HG03520 (cell line): Measurements from ENCODE around the gene TLR4.

ENCODE experiments used
- ATAC-seq: cut with Tn5 transposase; IDR thresholded peaks from one replicate; pipeline ENCODE4 v1.9.1; 2021; ENCODE audit warnings: mild to moderate bottlenecking, moderate library complexity; ENCODE audit not compliant: unreplicated experiment

Gene TLR4

DNA sequence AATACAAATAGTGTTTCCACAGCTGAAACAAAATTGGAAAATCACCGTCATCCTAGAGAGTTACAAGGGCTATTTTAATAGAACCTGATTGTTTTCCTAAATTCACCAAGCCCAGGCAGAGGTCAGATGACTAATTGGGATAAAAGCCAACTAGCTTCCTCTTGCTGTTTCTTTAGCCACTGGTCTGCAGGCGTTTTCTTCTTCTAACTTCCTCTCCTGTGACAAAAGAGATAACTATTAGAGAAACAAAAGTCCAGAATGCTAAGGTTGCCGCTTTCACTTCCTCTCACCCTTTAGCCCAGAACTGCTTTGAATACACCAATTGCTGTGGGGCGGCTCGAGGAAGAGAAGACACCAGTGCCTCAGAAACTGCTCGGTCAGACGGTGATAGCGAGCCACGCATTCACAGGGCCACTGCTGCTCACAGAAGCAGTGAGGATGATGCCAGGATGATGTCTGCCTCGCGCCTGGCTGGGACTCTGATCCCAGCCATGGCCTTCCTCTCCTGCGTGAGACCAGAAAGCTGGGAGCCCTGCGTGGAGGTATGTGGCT is at the start of gene TLR4:
TLR4 (plus strand) TSS at position 380 of the 552 bp plus-strand sequence; CDS start at position 450, 70 bp downstream.
- peak; percentile 99 for ATAC-seq

DNA sequence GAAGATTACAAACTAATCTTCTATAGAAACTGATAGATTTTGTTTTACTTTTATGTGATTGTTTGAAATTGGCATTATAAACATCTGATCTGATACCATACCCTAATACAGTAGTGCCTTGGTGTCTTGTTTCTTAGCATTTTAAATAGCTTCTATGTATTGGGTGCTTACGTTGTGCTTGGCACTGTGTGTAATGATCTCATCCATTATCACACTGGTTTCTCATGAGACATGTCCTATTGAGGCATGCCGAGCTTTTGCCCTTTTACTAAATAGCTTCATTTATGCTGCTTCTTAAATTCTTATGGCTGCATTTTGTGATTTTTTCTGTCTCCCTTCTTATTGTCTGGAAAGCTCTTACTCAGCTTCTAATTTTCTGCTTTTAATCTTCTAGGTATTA is 48.2 kb upstream of the TLR4 start:
- no peak for ATAC-seq

DNA sequence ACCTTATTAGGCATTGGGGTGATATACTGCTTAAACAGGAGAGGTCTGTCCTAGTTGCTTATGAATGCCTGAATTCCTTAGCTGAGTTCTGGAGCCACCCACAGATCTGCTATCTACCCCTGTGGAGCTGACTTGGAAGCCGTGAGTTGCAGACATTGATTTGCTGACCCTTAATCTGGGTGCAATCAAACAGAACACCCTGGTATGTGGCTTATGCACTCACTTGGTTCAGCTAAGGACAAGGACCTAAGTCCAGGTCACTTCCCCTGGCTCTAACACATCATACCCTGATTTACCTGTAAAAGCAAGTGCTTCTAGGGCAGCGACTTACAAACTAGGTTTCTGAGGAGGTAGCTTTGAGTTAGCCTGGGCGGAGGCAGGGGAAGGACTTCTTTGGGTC is 41.6 kb upstream of the TLR4 start:
- no peak for ATAC-seq

DNA sequence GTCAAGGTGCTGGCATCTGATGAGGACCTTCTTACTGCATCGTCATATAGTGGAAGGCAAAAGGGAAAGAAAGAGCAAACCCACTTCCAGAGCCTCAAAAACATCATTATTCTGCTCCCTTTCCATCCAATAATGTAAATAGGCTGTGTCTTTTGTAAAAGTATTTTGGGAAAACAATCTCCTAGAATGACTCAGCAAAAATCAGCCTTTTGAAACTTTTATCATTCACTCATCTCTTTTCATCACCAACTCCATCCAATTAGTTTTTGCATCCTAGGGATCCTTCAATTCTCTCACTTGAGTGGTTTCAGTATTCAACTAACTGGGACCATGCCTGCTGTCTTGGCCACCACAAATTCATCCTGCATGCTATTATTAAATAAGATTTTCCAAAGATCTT is 39.8 kb upstream of the TLR4 start:
- ATAC-seq = no peak

DNA sequence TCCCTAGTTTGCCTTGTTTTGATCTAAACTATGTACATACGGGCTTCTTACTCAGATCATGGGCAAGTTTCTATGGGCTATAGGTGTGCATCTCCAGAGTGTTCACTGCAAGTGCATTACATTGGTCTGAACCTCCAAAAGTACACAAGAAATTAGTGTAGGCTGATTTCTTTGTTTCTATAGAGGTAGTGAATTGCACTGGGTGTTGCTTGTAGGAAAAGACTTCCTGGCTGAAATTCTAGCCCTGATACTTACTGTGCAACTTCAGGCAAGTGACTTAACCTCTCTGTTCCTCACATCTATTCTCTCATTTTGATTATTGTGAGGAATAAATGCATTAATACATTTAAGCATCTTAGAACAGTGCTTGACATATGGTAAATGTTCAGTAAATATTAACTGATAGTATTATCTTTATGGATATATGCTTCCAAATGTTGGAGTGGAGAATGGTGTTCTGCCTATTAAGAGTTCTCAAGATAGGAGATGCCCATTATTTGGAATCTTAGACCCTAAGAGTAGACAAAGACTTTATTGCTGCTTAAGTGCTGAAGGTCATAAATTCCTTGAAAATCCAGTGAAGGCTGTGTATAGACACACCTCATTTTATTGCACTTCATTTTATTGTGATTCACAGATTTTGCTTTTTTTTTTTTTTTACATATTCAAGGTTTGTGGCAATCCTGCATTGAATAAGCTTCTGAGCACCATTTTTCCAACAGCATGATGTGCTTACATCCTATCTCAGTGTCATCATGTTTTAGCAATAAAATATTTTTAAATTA is 38.4 kb upstream of the TLR4 start:
- ATAC-seq = no peak

DNA sequence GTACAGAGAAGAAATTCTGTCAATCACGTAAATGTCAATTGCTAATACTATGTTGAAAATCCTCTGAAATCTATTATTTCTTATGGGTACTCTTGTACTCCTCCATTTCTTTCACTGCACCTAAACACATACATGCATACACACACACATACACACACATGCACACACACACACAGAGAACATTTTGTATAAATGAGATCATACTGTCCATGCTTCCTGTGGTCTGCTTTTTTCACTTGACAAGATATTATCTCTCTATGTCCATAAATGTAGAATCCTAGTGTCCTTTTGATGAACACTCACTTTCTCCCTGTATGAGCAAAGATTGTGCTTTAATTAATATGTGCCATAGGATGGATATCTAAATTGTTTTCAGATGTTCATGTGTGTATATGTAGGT is 32.7 kb upstream of the TLR4 start:
- no peak for ATAC-seq

DNA sequence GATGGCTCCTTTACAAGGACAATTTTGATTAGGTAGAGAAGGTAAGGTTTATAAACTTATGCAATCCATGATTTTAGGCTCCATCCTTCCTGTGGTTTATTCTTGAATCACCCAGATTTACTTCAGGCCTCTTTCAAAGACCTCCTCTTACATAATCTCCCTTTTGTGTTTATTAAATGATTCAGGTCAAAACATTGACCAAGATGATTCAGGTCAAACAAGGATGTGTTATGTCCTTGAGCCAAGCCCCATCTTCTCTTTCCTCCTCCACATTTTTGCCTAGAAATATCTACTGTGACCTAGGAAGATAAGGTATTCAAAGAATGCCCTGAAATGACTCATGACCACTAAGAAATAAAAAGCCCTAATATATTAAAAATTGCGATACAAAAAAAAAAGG is 31.8 kb upstream of the TLR4 start:
- no peak for ATAC-seq

DNA sequence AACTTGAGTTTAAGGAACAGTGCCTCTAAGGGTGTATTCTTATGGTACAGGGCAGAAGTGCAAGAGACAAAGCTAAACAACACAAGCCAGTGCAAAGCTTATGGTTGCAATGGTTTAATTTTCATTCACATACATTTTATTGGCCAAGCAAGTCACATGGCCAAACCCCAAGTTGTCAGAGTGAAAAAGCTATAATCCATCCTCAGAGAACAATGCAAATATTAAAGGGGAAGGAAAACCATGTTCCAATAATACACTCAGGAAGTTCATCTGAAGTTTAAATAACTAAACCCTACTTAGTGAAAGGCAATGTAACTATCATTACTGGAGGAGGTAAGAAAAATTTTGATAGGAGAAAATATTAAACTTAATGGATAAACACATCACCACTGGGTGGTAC is 26.6 kb upstream of the TLR4 start:
- ATAC-seq = no peak

DNA sequence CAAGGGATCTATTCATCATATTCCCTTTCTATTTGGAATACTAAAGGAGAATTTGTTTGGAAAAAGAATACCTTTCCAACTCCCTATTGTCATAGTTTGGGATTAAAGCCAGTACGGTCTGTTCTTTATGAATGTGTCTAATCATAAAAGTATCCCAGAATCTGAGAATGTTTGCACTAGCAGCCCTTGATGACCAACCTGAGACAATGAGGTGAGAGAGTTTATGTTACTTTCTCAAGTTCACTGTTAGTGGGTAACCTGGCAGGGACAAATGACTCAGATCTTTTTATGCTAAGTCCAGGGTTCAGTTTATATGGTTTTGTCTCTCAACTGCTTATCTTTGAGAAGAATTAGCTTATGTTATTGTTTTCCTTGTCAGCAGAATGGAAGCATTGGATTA is 25.3 kb upstream of the TLR4 start:
- ATAC-seq = no peak

DNA sequence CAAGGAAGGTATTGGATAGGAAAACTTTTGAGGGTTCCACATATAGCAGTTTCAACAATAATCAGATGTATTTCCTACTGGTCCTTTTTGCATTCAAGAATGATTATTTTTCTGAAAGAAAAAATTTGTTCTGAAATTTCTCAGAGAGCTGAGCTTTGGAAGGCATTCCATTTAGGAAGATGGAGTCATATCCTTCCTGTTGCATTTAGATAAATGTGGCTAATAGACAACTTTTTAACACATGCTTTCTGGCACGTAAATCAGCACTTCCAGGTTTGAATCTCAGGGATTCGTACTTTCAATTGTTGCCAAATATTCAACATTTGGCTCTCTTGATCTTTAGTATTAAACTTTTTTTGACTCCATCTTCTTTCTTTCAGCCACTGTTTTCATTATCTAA is 24.8 kb upstream of the TLR4 start:
- ATAC-seq = no peak

DNA sequence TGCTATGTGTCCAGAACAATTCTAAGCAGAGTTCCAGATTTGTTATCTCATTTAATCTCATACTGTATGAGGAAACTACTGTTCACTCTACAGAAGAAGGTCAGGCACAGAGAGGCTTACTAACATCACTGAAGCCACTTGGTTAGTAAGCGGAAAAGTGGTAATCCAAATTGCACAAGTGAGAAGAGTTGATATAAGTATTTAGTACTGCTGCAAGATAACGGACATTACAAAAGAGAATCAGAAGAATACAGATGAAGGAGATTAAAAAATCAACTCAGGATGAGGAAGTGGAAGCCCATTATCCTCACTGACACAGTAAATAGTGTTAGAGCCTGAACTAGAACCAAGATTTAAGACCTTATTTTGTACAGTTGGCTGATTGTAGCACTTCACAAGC is 22.3 kb upstream of the TLR4 start:
- ATAC-seq = no peak

DNA sequence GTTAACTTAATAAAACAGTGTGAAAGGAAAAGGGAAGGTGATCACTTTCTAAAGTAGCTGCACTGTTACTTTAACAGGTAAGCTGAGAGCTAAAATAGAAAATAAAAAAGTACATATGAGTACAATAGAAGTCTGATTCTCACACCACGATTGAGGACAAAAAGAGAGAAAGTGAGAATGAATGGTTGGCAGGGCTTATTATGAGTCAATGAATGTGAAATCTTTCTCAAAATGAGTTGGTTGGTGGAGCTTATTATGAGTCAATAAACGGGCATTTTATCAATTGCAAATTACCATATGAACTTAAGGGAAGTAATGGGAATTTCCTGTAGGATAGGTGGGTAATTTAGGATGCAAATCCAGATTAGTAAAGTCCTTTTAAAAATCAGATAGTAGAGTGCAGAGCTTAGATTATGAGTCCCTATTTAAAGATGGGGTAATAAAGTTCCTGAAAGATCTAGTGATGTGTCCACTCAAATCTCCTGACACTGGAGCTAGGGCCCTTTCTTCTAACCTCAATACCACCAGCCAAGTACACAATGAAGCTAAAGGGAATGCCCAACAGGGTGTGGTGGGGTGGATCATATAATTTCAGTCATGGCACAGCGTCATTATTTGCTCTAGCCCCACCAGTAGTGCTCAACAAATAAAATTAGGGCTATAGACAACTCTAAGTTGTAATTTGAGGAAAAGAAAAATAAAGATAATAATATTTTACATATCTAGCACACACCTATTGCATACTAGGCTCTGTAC is 21.1 kb upstream of the TLR4 start:
- ATAC-seq = peak; percentile 75

DNA sequence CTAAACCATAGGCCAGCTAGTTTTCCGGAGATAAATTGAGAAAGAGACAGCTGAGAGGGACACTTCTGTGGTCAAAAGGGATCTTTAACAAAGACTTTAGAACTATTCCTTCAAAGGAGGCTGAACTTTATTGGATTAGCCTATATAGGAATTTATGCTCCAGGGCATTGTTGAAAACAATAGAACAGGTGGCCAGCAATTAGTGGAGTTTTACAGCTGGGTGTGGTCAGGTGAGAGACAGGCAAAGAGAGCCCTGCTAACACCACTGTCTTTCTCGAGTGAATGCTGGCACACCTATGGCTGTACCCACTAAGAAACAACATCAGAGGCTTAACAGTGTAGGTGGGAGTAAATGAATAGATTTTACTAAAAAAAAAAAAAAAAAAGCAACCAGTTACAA is 16.7 kb upstream of the TLR4 start:
- ATAC-seq = no peak

DNA sequence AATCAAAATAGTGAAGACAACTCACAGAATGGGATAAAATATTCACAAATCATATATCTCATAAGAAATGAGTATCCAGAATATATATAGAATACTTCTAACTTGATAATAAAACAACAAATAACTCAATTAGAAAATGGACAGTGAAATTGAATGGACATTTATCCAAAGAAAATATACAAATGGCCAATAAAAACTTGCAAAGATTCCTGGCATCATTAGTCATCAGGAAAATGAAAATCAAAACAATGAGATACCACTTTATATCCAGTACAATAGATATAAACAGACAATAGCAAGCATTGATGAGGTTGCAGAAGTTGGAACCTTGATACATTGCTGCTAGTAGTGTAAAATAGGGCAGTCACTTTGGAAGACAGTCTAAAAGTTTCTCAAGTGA is 12.8 kb upstream of the TLR4 start:
- no peak for ATAC-seq

DNA sequence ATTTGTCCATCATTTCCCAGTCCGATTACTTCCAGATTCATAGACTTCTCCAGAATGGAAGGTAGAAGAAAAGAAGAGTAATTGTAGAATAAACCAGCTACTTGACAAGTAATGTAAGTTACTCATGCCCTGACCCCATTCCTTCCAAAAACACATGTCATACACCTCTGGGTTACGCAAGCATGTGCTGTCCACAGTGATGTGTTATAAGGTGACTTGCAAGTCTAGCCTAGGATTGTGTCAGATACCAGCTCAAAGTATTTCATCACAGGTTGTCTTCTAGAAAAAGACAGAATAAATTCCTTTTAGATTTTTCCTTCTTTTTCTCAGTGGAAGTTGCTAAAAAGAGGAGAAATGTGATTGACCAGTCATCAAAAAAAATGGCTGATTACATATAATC is 8.0 kb upstream of the TLR4 start:
- ATAC-seq = no peak

DNA sequence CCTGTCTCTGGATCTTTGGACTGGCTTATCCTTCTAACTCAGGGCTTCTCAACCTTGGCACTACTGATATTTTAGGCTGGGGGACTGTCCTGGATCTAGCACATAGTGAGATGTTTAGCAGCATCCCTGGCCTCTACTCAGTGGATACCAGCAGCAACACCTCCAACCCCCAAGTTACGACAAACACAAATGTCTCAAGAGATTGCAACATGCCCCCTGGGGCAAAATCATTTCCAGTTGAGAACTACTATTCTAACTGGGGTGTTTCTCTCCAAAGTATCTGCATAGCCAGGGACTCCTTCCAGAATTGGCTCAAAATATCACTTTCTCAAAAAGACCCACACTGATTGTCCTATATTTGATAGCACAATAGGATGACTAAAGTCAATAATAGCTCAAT is 7.2 kb upstream of the TLR4 start:
- ATAC-seq = no peak

DNA sequence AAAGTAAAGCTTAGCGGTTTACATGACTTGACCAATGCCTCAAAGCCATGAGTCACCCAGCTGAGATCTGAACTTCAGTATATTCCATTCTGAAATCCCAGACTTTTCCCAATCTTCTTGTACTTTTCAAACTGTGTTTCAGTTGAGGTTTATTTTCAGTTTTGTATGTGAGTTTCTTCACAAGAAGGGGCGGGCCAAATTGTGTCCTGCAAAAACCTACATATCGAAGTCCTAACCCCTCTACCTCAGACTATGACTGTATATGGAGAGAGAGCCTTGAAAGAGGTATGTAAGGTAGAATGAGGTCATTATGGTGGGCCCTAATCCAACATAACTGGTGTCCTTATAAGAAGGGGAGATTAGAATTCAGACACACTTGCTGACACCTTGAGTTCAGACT is 666 bp upstream of the TLR4 start:
- no peak for ATAC-seq

DNA sequence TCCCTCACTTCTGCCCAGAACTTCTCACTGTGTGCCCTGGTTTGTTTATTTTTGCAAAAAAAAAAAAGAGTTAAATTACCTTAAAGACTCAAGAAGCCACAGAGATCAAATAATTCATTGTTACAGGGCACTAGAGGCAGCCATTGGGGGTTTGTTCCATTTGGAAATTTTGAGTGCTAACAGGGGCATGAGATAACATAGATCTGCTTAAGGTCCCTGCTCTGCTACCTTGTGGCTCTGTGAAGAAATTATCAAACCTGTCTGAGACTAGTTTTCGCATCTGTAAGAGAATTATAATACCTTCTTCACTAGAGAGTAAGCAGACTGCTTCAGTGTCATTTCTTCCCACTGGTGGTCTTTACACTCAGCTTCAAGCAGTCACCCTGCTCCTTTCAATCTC is 394 bp downstream of the TLR4 start:
- no peak for ATAC-seq

DNA sequence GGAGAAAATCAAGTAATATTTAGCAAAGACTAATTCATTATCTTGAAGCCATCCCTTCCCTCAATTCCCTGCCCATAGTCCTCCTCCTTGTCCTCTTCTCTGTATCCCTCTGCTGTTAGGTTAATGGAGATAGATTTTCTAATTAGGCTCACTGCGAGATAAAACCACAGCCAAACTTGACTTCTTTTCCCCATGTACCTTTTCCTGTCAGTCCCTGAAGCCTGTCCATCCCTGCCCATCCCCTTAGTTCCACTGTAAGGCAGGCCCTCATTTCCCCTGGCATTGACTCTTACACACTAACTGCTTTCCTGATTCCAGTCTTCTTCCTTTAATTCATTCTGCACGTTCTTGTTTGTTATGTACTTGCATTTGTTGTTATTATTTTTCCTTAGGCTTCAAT is 1.2 kb downstream of the TLR4 start:
- ATAC-seq = no peak

DNA sequence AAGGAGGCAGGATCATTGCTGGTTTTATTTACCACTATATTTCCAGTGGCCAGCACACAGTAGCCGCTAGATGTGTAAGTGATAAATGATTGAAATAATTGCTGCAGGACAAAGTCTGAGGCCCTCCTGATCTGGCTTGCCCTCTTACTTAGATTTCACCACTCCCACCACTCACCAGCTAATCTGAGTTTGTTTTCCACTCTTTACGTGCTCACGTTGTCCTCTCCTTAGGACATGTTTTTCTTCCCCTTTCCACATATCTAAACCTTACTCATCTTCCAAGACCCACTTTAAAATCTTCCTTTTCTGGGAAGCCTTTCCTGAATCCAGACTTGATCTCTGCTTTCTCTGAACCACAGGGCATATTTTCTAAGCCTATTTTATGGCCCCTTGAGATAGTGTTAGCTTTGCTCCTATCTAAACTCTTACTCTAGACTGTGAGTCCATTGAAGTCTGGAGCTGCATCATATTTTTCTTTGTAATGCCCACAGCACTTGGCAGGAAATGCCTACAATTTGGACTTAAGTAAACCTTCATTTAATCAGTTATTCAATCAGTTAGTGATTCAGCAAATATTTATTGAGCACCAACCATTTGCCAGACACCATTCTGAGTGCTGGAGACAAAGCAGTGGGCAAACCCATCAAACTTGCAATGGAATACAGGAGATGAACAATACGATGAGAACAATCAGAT is 2.4 kb downstream of the TLR4 start:
- ATAC-seq = no peak

DNA sequence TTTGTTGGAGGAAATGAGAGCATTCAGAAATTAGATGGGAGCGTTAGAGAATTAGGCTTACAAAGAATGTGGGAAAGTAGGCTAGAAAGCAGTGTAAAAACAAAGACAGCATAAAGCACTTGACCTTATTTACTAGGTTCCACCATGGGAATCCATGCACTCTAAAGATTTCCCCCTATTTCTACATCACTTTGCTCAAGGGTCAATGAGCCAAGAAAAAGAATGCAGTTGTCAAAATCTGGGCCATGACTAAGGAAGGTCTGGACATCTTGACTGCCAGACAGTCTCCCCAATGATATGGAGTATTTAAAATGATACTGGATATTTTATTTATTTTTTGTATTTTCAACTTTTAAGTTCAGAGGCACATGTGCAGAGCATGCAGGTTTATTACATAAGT is 3.4 kb downstream of the TLR4 start:
- ATAC-seq = no peak

DNA sequence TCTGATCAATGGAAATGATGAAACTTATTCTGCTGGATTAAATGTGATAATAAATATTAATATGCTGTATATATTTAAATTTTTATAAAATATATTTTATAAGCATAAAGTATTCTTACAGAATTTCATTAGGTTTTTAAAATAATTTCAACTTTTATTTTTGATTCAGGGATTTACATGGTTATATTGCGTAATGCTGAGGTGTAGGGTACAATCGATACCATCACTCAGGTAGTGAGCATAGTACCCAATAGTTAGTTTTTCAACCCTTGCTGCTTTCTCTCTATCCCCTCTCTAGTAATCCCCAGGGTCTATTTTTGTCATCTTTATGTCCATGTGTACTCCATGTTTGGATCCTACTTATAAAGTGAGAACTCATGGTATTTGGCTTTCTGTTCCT is 5.7 kb downstream of the TLR4 start:
- ATAC-seq = no peak
